SK-MEL-5 (cell line): ENCODE results near the gene HTR2A. TPM values are rescaled to one million over a fixed set of nuclear protein-coding genes. Genes with fewer than 3 reads are reported as not detected.
A peak's percentile ranks its signal among the peaks of the same experiment; 100 is the strongest.

Experiments used
- DNase-seq: peaks from one replicate; pipeline ENCODE4 v3.0.0-alpha.2; 2016; ENCODE audit warnings: low read depth, low spot score
- in situ Hi-C: cut with HindIII; loops from 2 replicates; pipeline ENCODE4 v1.10.0; 2016; ENCODE audit warnings: low sequenced_read_pairs, high pct_unique_total_duplicates, low pct_unique_long_range_greater_than_20kb
- polyA plus RNA-seq, 2 experiments: library from polyadenylated mRNA; depleted of rRNA; stranded (reverse); fragments of >200 nt; gene quantifications; 2 replicates each; pipeline ENCODE4 v1.2.3, GENCODE V29; 2015
- total RNA-seq: library from RNA; depleted of rRNA; stranded (reverse); fragments of >200 nt; shearing (Covaris generic); gene quantifications from 2 replicates; pipeline ENCODE4 v1.2.3, GENCODE V29; 2014; rRNA removed

The HTR2A gene
- total RNA-seq: not detected in 2 replicates
- polyA plus RNA-seq (2015; cell fraction: cytosol; rRNA removed): not detected in 2 replicates
- 0.09 TPM in 1 of 2 replicates, not detected in the other for polyA plus RNA-seq (2015; cell fraction: nucleus; rRNA removed)

DNA sequence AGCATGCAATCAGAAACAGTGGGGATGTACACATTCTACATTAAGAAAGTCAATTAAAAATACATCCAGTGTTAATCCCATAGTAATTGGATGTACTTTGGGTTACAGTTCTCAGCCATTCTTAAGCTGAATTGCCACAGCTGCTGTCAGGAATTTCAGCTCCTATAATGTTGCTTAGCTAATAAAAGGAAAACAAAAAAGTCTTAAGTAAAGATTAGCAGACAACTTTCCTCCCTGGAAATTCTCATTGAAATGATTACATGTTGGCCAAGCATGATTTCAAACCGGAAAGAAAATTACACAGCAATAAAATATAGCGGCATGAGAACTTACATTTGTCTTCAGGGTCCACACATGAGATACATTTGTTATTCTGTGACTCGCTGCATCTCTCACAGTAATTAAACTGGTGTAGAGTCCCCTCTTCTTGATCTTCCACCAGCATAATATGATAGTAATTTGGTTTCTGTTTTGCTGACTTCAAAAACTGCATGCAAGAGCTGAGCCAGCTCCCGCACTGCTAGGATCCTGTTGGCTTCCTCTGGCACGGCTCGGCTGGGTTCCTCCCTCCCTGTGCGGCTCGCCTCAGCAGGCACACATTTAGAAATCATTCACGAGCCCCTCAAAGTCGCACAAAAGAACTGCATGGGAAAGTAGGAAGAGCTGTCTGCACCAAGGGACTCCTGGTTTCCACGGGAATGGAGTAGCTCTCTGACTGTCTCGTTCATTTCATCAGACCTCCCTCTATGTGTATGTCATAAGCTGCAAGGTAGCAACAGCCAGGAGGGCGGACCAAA, at the start of gene HTR2A:
Gene HTR2A, minus strand, starts transcription at position 713 of the 797 bp plus-strand sequence. CDS start 1,147 bp downstream, outside the sequence.
- DNase-seq: no peak
- in situ Hi-C loops: no loop called here

DNA sequence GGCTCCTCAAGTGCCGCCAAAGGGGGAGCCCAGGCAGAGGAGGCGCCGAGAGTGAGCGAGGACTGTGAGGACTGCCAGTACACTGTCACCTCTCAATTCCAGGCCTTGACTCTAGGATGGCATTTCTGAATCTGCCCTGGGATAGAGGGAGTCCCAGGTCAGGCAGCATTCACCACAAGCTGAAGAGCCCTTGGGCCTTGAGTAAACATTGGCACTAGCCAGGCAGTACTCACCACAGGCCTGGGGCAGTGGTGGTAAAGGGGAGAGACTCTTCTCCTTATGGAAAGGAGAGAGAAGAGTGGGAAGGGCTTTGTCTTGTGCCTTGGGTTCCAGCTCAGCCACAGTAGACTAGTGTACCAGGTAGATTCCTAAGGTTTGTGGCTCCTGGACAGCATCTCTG, 39.7 kb upstream of the HTR2A start:
- in situ Hi-C loops: no loop called here
- DNase-seq: no peak

DNA sequence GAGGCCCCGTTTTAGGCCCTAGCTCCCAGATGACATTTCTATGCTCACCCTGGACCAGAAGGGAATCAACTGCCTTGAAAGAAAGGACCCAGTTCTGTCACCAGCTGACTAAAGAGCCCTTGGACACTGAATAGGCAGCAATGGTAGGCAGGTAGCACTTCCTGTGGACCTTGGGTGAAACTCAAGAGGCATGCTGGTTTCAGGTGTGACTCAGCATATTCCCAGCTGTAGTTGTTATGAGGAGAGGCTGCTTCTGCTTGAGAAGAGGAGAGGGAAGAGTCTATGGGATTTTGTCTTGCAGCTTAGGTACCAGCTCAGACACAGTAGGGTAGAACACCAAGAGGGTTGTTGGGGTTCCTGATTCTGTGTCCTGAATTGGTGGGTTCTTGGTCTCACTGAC, 37.9 kb upstream of the HTR2A start:
- in situ Hi-C loops: no loop called here
- no peak for DNase-seq

DNA sequence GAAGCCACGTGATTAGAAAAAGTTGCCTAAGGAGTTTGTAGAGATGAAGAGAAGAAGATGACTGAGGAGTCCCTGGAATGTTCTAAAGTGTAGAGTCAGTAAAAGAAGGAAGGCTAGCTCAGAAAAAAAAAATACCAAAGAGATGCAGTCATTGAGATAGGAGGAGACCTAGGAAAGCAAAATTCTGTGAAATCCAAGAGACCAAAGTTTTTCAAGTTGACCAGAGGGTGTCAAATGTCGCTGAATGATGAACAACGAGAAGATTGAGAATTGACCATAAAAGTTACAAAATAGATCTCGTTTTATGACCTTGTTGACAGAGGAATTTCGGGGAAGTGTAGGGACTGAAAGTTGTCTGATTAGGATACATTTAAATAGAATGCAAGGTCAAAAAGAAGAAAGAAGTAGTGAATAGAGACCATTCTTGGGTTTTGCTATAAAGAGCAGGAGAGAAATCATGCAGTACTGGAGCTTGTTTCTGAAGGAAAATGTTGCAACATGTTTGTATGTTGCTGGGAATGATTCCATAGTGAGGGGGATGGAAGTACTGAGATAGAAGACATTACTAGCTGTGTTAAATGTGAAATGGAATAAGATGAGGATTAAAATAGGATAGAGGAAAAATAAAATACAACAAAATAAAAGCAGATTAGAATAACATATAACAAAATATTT, 30.2 kb upstream of the HTR2A start:
- DNase-seq: no peak

DNA sequence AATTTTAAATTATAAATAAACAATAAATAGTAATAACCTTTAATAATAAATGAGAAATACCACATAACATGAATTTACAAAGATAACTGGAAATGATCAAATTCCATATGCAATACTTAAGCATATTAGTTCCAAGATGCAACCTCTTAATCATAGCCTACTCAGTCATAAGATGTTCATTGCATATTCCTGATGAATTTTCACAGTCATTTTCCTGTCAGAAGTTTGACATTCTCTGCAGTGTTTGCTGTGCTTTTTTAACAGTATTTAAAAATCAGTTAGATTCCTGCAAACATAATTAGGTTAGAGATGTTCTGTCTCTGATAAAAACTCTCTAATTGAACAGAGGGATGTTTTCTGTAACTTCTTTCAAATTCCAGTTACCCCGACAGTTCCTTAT, 28.6 kb upstream of the HTR2A start:
- DNase-seq: no peak
- in situ Hi-C loops: no loop called here

More for the DNA sequence above, 30.2 kb upstream of the HTR2A start:
- in situ Hi-C loops: no loop called here

DNA sequence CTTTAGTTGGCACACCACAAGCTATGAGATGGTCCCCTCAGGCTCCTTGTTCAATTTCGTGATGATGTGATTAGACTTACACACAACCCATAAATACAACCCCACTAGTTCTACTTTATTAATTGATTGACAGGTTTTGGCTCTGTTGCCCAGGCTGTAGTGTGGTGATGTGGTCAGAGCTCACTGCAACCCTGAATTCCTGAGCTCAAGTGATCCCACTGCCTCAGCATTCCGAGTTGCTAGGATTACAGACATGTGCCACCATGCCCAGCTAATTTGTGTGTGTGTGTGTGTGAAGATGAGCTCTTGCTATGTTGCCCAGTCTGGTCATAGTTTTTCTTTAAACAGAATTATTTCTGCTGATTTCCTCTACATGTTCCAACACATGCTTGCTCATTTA, 17.5 kb upstream of the HTR2A start:
- in situ Hi-C loops: no loop called here

DNA sequence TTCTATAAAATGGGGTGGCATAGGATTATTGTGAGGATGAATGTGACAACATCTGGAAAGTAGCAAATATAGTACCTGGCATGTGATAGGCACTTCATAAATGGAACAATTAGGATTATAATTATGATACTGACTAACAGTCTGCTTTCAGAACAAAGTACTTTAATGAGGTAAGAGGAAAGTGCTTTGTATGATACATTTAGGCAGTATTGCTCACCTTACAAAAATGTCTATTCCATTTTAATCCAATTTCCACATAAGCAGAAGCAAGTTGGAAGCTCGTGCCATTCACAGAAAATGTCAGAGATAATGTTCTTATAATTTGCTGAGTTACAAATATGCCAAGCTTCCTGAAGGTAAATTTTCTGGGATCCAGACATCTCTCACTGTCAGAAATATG, 16.9 kb upstream of the HTR2A start:
- in situ Hi-C loops: no loop called here
- no peak for DNase-seq

More for the DNA sequence above, 17.5 kb upstream of the HTR2A start:
- DNase-seq: no peak

DNA sequence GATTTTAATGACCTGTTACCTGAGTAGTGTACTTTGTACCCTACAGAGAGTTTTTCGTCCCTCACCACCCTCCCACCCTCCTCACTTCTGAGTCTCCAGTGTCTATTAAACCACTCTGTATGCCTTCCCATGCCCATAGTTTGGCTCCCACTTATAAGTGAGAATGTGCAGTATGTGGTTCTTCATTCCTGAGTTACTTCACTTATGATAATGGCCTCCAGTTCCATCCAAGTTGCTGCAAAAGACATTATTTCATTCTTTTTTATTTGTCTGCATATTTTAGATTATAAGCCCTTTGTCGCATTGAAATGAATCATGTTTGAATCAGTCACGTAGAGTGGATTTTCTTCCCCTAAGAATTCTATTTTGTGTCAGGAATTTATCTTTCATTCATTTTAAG, 12.2 kb upstream of the HTR2A start:
- in situ Hi-C loops: no loop called here
- DNase-seq: no peak

DNA sequence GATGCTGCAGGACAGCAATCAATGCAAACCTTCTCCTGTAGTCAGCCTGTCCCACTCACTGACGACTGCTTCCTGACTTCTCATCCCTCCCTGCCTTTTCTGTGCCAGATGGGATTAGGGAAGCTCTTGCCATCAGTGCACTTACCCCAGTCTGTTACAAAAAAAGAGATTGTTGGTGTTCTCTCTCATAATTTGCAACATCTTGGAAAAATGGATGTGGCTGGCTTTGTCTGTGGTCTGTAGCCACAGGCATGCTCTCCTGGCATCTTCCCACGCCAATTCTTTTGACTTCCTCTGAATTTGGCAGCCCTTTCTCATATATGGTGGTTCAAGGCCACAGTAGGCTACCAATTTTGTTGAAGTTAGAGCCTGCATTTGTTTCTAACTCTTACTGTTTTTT, 11.6 kb upstream of the HTR2A start:
- in situ Hi-C loops: no loop called here
- DNase-seq: no peak

DNA sequence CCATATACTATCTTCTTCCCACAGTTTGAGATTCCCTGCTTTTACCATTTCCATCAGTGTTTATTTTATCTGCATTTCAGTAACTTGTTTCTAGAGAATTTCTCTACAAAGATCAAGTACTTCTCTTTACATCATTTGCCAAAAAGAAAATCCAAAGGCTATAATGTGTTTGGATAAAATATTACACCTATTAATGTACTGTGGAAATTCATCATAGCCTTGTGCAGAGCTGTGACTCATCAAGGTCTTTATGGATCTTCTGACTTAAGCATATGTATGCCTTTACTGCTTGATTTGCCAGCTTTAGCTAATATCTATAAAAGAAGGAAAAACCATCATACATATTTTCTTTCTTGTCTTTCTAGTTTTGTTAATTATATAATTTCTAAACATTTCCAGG, 9.6 kb upstream of the HTR2A start:
- DNase-seq: no peak
- in situ Hi-C loops: no loop called here

DNA sequence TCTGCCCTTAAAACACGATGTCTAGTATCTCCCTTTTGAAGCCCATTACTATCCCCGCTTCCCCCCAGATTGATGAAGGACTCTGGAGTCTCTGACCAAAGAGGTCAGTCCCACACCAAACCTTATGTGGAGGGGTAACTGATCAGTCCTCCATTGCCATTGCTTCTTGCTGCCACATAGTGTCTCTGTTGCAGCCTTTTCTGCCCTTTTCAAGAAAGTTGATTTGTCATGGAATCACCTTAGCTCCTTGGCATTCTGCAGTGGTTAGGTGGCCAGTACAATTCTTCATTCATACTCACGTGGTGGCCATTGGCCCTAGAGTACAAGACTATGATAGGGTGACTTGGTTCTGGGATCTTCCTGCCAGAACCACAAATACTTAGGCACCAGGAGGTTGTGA, 8.4 kb upstream of the HTR2A start:
- in situ Hi-C loops: no loop called here
- DNase-seq: peak; percentile 52

DNA sequence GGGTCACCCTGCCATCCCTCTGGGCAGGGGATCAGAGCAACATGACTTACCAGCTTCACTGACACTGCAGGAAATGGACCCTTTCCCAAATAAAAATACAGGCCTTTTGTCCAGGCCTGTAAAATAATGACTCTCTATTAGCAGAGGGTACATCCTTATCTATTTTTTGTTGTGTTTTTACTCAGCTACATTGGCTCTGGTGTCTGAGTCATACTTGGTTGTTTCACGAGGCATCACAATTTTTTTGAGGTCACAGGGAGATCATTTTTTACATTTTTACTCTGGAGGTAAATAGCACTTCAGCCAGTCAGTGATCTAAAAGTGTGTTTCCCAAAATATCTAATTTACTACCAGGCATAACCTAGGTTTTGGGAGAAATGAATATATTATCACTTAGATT, 6.9 kb upstream of the HTR2A start:
- DNase-seq: no peak

DNA sequence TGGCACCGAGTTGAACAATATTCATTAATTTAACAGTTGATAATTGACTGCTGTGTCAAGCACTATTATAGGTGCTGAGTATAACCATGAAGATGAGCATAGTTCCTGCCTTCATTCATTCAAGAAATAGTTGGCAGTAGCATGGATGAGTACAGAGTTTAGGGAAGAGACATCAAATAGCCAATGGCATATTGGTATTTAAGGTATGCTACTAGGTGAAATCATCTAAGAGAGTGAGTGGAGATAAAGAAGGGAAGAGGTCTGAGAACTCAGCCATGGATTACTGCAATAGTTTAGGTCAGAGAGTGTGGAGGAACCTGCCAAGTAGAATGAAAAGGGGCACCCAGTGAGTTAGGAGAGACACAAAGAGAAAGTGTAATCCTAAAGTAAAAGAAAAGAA, 4.9 kb upstream of the HTR2A start:
- in situ Hi-C loops: no loop called here
- no peak for DNase-seq

More for the DNA sequence above, 6.9 kb upstream of the HTR2A start:
- in situ Hi-C loops: no loop called here

DNA sequence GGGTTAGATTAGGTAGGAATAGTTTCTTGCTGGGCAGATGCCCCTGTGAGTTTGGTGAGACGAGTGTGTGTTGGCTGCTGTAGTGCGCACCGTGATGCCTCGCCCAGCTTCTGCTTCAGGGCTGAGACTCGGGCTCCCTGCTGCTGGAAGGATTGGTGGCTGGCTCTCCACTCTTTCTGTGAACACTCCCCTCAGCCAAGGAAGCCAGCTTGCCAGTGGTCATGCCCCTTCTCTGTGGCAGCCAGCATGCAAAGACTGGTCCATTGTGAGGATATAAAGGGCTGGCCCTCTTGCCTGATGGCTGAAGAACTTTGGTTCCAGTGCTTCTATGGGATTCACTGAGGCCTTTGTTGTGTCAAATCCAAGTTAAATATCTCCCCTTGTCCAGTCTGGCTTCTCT, 2.9 kb upstream of the HTR2A start:
- in situ Hi-C loops: no loop called here
- peak; percentile 28 for DNase-seq

DNA sequence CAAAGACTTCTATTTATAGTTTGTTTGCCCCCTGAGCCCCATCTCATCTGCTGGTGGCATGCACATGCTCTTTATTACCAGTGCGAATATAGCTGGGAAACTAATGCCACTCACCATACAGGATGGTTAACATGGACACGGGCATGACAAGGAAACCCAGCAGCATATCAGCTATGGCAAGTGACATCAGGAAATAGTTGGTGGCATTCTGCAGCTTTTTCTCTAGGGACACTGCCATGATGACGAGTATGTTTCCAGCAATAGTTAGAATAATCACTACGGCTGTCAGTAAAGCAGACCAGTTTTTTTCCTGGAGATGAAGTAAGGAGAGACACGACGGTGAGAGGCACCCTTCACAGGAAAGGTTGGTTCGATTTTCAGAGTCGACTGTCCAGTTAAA, 1.5 kb downstream of the HTR2A start:
- in situ Hi-C loops: no loop called here
- DNase-seq: no peak

DNA sequence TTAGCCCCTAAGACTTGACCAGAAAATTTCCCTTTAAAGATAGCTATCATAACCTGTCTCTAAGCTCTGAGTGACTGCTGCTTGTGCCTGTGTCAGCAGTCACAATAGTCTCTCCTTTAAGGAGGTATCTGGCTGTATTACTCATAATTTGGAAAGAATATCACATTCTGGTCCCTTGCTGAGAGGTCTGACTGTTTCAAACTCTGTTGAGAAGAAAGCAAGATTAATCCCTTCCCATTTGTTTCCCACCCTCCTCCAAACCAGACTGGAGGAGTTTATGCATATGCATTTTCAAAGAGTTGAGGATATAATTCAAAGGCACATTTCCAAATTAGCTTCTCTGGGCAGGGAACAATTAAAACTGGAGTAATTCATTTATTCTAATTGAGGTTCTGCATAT, 2.3 kb downstream of the HTR2A start:
- in situ Hi-C loops: no loop called here
- DNase-seq: no peak

DNA sequence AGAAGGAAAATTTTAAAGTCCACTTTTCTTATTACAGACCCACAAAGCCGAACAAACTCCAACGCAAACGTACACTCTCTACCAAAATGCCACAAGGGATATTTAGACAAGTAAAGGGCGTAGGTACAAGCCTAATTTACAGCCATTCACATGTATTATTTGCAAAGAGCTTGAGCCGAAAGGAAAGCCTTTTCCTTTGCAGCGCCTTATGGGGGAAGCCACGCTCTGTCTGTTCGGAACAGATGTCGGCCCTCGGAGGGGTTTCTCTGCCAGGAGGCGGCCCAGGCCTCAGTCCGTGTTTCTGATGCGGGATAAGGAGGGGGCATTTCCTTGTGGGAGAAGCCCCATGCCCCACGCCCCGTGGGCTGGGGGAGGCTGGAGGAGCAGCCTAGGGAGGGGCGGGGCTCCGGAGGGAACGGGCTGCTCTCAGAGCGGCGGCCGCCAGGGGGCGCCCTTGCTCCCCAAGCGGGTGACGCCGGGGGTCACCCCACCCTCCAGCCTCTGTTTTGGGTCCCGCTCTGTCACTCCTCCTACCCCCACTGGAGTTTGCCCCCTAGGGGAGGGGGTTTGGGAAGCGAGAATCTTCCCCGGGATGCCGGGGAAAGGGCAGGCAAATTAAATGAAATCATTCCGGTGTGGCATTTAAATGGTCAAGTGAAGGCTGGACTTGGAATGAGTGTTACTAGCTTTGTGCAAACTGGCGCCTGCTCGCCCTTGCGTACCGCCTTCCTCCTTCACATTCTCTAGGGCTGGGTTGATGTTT, 2.9 kb downstream of the HTR2A start:
- DNase-seq: peak; percentile 59
- in situ Hi-C loops: no loop called here

DNA sequence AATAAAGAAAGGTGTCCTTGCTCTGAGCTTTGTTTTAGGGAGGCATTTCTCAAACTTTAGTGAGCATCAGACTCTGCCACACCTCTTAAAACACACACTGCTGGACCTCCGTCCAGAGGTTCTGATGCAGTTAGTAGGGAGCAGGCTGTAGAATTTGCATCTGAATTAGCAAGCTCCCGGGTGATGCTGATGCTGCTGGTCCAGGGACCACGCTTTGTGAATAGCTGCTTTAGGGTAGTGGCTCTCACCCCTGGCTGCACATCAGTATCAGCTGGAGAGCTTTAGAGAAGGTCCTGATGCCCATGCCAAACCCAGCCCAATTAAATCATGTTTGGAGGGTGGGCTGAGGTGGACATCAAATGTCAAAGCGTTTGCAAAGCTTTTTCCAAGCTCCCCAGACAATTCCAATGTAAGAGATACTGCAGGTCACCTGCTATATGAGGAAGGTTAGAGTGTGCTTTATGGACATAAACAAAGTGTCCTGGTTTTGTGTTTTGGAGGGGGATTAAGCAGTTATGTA, 3.6 kb downstream of the HTR2A start:
- in situ Hi-C loops: no loop called here
- no peak for DNase-seq
